ENCODE measurements around the gene L3MBTL2.

The L3MBTL2 gene

DNA sequence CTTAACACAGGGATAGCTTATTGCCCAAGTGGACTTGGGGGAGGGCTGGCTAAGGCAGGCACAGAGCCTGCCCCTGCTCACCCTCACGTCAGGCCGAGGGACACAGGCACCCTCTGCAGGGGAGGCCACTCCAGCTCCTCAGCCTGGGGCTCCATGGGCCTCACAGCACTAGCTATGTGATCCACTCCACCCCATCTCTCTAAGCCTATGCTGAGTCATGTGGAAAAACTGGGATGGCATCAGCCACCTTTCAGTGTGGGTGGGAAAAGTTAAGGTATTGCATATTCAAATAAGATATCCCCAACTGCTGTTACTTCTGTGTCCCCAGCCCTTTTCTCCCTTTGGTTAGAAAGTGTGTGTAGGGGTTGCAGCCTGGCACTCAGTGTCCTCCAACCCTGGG is 58.6 kb downstream of the L3MBTL2 start:
- H2BK12ac ChIP-seq (ENCODE audit: low read length) = no peak overlapping the region
- H2BK15ac ChIP-seq (ENCODE audit: low read length) = no peak overlapping the region
- H3K18ac ChIP-seq (ENCODE audit: low read length) = no peak overlapping the region
- H2BK120ac ChIP-seq (ENCODE audit: low read depth, low read length) = no peak overlapping the region
- H2AK5ac ChIP-seq (ENCODE audit: low read depth, low read length) = no peak overlapping the region
- no peak overlapping the region for H3K4ac ChIP-seq (ENCODE audit: low read length)
- peaks cover 73 to 95% of the 10 kb centered on the region in 2 donors for H3K36me3 ChIP-seq (replicated peaks in 1 of 2; ENCODE audit: control insufficient read depth in 2 of 2, insufficient read depth in 2 of 2, low read length in 2 of 2)
- no peak overlapping the region for H2AFZ ChIP-seq (ENCODE audit: low read length)
- no peak for DNase-seq (ENCODE audit: low spot score)
- no peak overlapping the region for H4K8ac ChIP-seq (ENCODE audit: low read depth, low read length)
- no peak overlapping the region for H3K27ac ChIP-seq (replicated peaks; ENCODE audit: low read length)
- H3K27me3 ChIP-seq (ENCODE audit: control insufficient read depth in 3 of 3, insufficient read depth in 3 of 3, low read depth in 1 of 3, low read length in 3 of 3) = no peaks in the 10 kb centered on the region
- H2BK5ac ChIP-seq (ENCODE audit: low read length) = no peak overlapping the region
- H3K23ac ChIP-seq (ENCODE audit: low read depth, low read length, poor library complexity) = no peak overlapping the region
- H3K9me3 ChIP-seq (replicated peaks in 1 of 2; ENCODE audit: control insufficient read depth in 2 of 2, insufficient read depth in 1 of 2, low read depth in 1 of 2, low read length in 2 of 2) = peaks cover 0 to 3% of the 10 kb centered on the region in 2 donors
- no peaks in the 10 kb centered on the region for H3K4me1 ChIP-seq (ENCODE audit: control insufficient read depth in 2 of 2, insufficient read depth in 1 of 2, low read depth in 1 of 2, low read length in 2 of 2)
- no peak overlapping the region for H4K91ac ChIP-seq (ENCODE audit: low read depth, low read length, poor library complexity)
- no peak overlapping the region for H3K14ac ChIP-seq (ENCODE audit: low read length)
- H3K4me3 ChIP-seq (ENCODE audit: low read length in 2 of 2) = no peak overlapping the region
- no peak overlapping the region for H3K4me2 ChIP-seq (ENCODE audit: insufficient read depth, low read length, poor library complexity, severe bottlenecking)
- H3K79me1 ChIP-seq (ENCODE audit: low read depth, low read length) = peaks cover 11% of the 10 kb centered on the region
- H3K9ac ChIP-seq (ENCODE audit: low read depth, low read length, poor library complexity) = no peak overlapping the region
- no CpG with 5 or more reads among the region's 2 CpGs for WGBS, 2 donors (ENCODE audit: extremely low coverage in 2 of 2, insufficient read length in 2 of 2, insufficient replicate concordance in 1 of 2)

DNA sequence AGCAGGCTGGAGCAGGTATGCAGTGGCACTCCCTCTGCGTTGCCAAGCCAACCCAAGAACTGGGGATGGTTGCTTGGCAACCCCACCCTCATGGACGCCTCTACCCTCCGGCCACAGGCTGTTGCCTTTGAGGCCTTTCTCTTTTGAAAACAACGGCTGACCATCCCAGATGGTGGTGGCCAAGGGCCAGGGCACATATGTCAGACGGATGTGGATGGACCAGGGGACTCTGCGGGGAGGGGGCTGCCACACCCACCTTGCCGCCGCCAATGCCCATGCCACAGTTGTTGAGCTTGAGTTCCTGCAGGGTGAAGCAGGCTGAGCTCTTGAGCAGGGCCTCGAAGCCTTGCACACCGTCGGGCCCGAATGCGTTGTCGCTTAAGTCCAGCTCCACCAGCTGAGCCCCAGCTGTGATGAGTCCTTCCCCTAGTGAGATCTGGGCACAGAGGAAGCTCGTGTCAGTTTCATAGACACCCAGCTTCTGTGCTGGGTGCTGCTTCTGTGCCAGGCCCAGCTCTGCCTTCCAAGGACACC is 59.4 kb downstream of the L3MBTL2 start:
- Histone ChIP-seq H4K91ac (ENCODE audit: low read depth, low read length, poor library complexity) (no peak overlapping the region), H2BK15ac (ENCODE audit: low read length) (no peak overlapping the region), H3K23ac (ENCODE audit: low read depth, low read length, poor library complexity) (no peak overlapping the region), H2BK5ac (ENCODE audit: low read length) (no peak overlapping the region), H3K9me3 (replicated peaks in 1 of 2; ENCODE audit: control insufficient read depth in 2 of 2, insufficient read depth in 1 of 2, low read depth in 1 of 2, low read length in 2 of 2) (no peaks in the 10 kb centered on the region), H3K27ac (replicated peaks; ENCODE audit: low read length) (no peak overlapping the region), H2BK12ac (ENCODE audit: low read length) (no peak overlapping the region), H4K8ac (ENCODE audit: low read depth, low read length) (no peak overlapping the region), H2AK5ac (ENCODE audit: low read depth, low read length) (no peak overlapping the region), H3K79me1 (ENCODE audit: low read depth, low read length) (peaks cover 11% of the 10 kb centered on the region), H2BK120ac (ENCODE audit: low read depth, low read length) (no peak overlapping the region), H2AFZ (ENCODE audit: low read length) (no peak overlapping the region), H3K4me1 (ENCODE audit: control insufficient read depth in 2 of 2, insufficient read depth in 1 of 2, low read depth in 1 of 2, low read length in 2 of 2) (no peaks in the 10 kb centered on the region), H3K4ac (ENCODE audit: low read length) (no peak overlapping the region), H3K4me3 (ENCODE audit: low read length in 2 of 2) (no peak overlapping the region), H3K27me3 (ENCODE audit: control insufficient read depth in 3 of 3, insufficient read depth in 3 of 3, low read depth in 1 of 3, low read length in 3 of 3) (no peaks in the 10 kb centered on the region), H3K9ac (ENCODE audit: low read depth, low read length, poor library complexity) (no peak overlapping the region), H3K4me2 (ENCODE audit: insufficient read depth, low read length, poor library complexity, severe bottlenecking) (no peak overlapping the region), H3K14ac (ENCODE audit: low read length) (no peak overlapping the region), H3K18ac (ENCODE audit: low read length) (no peak overlapping the region), H3K36me3 (replicated peaks in 1 of 2; ENCODE audit: control insufficient read depth in 2 of 2, insufficient read depth in 2 of 2, low read length in 2 of 2) (peaks cover 71 to 95% of the 10 kb centered on the region in 2 donors)
- no CpG with 5 or more reads among the region's 15 CpGs for WGBS, 2 donors (ENCODE audit: extremely low coverage in 2 of 2, insufficient read length in 2 of 2, insufficient replicate concordance in 1 of 2)
- no peak for DNase-seq (ENCODE audit: low spot score)

DNA sequence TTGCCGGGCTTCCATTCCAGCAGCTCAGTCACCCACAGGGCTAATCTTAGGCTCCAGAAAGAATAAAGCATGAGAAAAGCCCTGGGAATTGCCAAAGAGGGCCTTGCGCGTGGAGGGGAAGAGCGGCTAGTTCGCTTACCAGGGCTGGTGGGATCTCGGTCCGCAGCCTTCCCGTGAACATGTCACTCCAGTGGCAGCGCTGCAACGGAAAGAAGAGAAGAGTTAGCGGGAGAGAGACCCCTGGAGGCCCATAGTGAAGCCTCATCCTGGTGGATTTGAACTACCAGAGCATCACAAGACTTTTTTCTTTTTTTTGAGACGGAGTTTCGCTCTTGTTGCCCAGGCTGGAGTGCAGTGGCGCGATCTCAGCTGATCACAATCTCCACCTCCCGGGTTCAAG is 62.8 kb downstream of the L3MBTL2 start:
- Histone ChIP-seq H3K36me3 (replicated peaks in 1 of 2; ENCODE audit: control insufficient read depth in 2 of 2, insufficient read depth in 2 of 2, low read length in 2 of 2) (peaks cover 63 to 88% of the 10 kb centered on the region in 2 donors), H2BK15ac (ENCODE audit: low read length) (no peak overlapping the region), H3K14ac (ENCODE audit: low read length) (no peak overlapping the region), H3K18ac (ENCODE audit: low read length) (no peak overlapping the region), H4K8ac (ENCODE audit: low read depth, low read length) (no peak overlapping the region), H4K91ac (ENCODE audit: low read depth, low read length, poor library complexity) (no peak overlapping the region), H3K9me3 (replicated peaks in 1 of 2; ENCODE audit: control insufficient read depth in 2 of 2, insufficient read depth in 1 of 2, low read depth in 1 of 2, low read length in 2 of 2) (no peaks in the 10 kb centered on the region), H3K4me3 (ENCODE audit: low read length in 2 of 2) (no peak overlapping the region), H2BK120ac (ENCODE audit: low read depth, low read length) (no peak overlapping the region), H2AK5ac (ENCODE audit: low read depth, low read length) (no peak overlapping the region), H3K27ac (replicated peaks; ENCODE audit: low read length) (no peak overlapping the region), H3K23ac (ENCODE audit: low read depth, low read length, poor library complexity) (no peak overlapping the region), H3K79me1 (ENCODE audit: low read depth, low read length) (peaks cover 8% of the 10 kb centered on the region), H3K27me3 (ENCODE audit: control insufficient read depth in 3 of 3, insufficient read depth in 3 of 3, low read depth in 1 of 3, low read length in 3 of 3) (no peaks in the 10 kb centered on the region), H2BK5ac (ENCODE audit: low read length) (no peak overlapping the region), H3K4me1 (ENCODE audit: control insufficient read depth in 2 of 2, insufficient read depth in 1 of 2, low read depth in 1 of 2, low read length in 2 of 2) (no peaks in the 10 kb centered on the region), H3K4ac (ENCODE audit: low read length) (no peak overlapping the region), H2AFZ (ENCODE audit: low read length) (no peak overlapping the region), H3K9ac (ENCODE audit: low read depth, low read length, poor library complexity) (no peak overlapping the region), H2BK12ac (ENCODE audit: low read length) (no peak overlapping the region), H3K4me2 (ENCODE audit: insufficient read depth, low read length, poor library complexity, severe bottlenecking) (no peak overlapping the region)
- WGBS, 2 donors (ENCODE audit: extremely low coverage in 2 of 2, insufficient read length in 2 of 2, insufficient replicate concordance in 1 of 2) = no CpG with 5 or more reads among the region's 16 CpGs
- DNase-seq (ENCODE audit: low spot score) = no peak

DNA sequence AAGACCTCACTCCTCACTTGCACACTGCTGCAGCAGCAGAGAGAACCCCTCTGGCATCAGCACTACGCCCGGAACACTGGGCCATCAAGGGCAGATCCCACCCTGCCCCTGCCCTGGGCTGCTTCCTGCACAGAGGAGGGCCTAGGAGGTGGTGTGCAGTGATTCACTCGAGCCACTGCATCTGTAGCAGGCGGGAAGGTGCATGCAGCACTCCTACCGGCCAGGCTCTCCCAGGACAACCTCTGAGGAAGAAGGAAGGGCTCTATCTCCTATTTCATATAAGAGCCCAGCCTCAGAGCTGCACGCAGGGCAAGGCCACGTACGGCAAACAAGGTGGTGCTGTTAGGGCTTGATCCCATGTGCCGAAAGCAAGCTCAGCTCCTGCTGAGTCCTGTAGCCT is 66.7 kb downstream of the L3MBTL2 start:
- Histone ChIP-seq H3K79me1 (ENCODE audit: low read depth, low read length) (peaks cover 3% of the 10 kb centered on the region), H2AK5ac (ENCODE audit: low read depth, low read length) (no peak overlapping the region), H3K27me3 (ENCODE audit: control insufficient read depth in 3 of 3, insufficient read depth in 3 of 3, low read depth in 1 of 3, low read length in 3 of 3) (no peaks in the 10 kb centered on the region), H3K4me2 (ENCODE audit: insufficient read depth, low read length, poor library complexity, severe bottlenecking) (no peak overlapping the region), H2BK15ac (ENCODE audit: low read length) (no peak overlapping the region), H3K9me3 (replicated peaks in 1 of 2; ENCODE audit: control insufficient read depth in 2 of 2, insufficient read depth in 1 of 2, low read depth in 1 of 2, low read length in 2 of 2) (no peaks in the 10 kb centered on the region), H3K18ac (ENCODE audit: low read length) (no peak overlapping the region), H4K91ac (ENCODE audit: low read depth, low read length, poor library complexity) (no peak overlapping the region), H4K8ac (ENCODE audit: low read depth, low read length) (no peak overlapping the region), H2BK5ac (ENCODE audit: low read length) (no peak overlapping the region), H2AFZ (ENCODE audit: low read length) (no peak overlapping the region), H3K4me3 (ENCODE audit: low read length in 2 of 2) (peak overlapping the region in 1 of 2 donors; percentile 60), H2BK120ac (ENCODE audit: low read depth, low read length) (no peak overlapping the region), H2BK12ac (ENCODE audit: low read length) (no peak overlapping the region), H3K36me3 (replicated peaks in 1 of 2; ENCODE audit: control insufficient read depth in 2 of 2, insufficient read depth in 2 of 2, low read length in 2 of 2) (peaks cover 56 to 91% of the 10 kb centered on the region in 2 donors), H3K23ac (ENCODE audit: low read depth, low read length, poor library complexity) (peak overlapping the region; percentile 34), H3K27ac (replicated peaks; ENCODE audit: low read length) (no peak overlapping the region), H3K4ac (ENCODE audit: low read length) (no peak overlapping the region), H3K4me1 (ENCODE audit: control insufficient read depth in 2 of 2, insufficient read depth in 1 of 2, low read depth in 1 of 2, low read length in 2 of 2) (no peaks in the 10 kb centered on the region), H3K14ac (ENCODE audit: low read length) (no peak overlapping the region), H3K9ac (ENCODE audit: low read depth, low read length, poor library complexity) (no peak overlapping the region)
- WGBS, 2 donors (ENCODE audit: extremely low coverage in 2 of 2, insufficient read length in 2 of 2, insufficient replicate concordance in 1 of 2) = no CpG with 5 or more reads among the region's 9 CpGs
- DNase-seq (ENCODE audit: low spot score) = no peak

Measured in neuronal stem cell (in vitro differentiated cells).